T-helper 1 cell (primary cell): ENCODE results near the gene INCENP.
"Not testable (repeated sequence)": the region's sequence is repeated elsewhere in the genome, so short reads cannot be mapped to it uniquely, and the experiment has no call there.

Experiments used
- DNase-seq, 5 donors: peaks; one replicate each; pipeline ENCODE4 v3.0.0-alpha.2; 2012 to 2020
- total RNA-seq, 4 donors: gene quantifications; one replicate each; lab custom pipeline; 2026; lab: John Stamatoyannopoulos, UW

Gene INCENP
- total RNA-seq, result 16.7 to 24.6 (median 21.0) reads per million in 4 donors

- DNase-seq, result peak; percentile 92 to 98 (median 94)
These were observed at the start of gene INCENP for GRCh38 chr11:62123669-62124185. Gene INCENP (plus strand): TSS chr11:62124011. CDS start chr11:62128162, 4,151 bp downstream.

- no peak for DNase-seq
These were observed 48.4 kb upstream of the INCENP start for GRCh38 chr11:62075438-62075837.

DNA sequence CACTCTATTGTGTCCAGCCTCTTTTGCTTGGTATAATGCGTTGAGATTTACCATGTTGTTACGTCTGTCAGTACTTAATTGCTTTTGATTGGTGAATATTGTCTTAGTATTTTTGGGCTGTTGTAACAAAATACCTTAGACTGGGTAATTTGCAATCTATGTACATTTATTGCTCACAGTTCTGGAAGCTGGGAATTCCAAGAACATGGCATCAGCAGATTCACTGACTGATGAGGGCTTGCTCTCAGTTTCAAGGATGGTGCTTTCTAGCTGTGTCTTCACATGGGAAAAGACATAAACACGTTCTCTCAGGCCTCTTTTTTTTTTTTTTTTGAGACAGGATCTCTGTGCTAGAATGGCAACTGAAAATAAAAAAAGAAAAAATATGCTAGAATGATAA lies 46.7 kb upstream of the INCENP start:
- no peak for DNase-seq

DNA sequence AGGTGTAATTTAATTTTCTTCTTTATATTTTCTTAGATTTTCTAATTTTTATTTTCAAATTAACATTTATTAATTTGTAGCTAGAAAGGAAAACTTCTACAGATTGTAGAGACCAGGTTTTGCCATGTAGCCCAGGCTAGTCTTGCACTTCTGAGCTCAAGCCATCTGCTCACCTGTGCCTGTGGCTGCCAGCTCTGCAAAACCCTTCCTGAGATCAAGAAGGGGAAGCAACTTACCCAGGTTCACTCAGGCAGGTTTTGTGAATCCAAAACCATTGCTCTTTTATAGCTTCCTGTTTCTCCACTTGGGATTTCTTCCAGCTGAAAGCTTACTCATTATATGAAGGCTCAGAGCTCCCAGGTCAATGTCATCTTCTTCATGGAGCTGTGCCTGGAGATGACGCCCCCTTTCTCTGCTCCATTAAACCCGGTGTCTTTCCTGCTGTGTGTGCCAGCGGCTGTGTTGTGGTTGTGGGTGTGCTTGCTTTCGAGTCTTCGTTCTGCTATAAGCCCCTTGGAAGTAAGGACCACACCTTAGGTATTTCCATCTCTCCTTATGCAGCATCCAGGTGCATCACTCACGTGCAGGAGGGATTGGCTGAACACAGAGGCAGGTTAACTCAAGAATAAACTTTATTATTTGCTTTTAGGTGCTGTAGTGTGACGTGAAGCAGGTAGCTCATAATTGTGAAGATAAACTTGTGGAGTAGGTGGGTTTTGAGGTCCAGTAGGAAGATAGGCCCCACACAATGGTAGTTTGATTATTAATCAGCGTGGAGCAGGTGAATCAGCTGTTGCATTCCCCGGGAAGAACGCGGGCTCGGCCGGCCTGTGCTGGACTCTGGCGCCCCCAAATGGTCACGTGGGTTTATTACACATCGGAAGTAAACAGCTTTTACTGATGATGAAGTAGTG lies 42.2 kb upstream of the INCENP start:
- DNase-seq, result peak; percentile 51 to 74 (median 67)

GRCh38 chr11:62082292-62082657 lies 41.5 kb upstream of the INCENP start:
- no peak for DNase-seq

DNA sequence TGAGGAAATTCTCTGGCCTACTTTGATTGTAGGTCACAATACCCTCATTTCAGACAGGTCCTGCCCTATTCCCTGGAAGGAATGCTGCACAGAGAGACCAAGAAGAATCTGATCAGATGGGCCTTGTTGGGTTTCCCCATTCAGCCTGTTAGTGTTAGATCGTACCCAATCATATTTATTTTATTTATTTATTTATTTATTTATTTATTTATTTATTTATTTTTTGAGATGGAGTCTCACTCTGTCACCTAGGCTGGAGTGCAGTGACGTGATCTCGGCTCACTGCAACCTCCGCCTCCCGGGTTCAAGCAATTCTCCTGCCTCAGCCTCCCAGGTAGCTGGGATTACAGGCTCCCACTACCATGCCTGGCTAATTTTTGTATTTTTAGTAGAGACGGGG lies 39.0 kb upstream of the INCENP start:
- DNase-seq, result not testable (repeated sequence)

- no peak for DNase-seq
These were observed 36.1 kb upstream of the INCENP start for GRCh38 chr11:62087694-62088093.

DNA sequence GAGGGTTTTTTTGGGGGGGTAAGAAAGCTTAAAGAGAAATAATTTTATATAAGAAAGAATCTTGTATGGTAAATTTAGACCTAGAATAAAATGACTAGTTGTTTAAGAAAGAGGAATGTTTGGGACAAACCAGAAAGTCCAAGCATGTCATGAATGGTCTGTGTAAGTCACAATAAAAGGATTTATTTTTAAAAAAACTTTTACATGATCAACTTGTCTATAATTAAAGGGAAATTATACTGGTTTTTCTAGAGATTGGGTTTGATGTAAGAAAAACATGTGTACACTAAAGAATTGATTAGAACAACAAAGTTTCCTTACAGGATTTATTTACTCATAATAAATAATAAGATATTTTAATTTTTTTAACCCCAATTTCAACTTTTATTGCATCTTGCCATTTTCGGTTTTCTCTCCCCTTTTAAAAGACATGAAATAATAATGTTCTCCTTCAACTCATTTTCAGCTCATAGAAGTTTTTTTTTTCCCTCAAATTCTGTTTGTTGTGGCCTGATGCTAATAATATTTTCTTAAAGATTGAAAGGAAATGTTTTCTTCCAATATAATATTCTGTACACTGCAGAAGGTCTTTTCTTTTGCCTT lies 35.4 kb upstream of the INCENP start:
- DNase-seq, result no peak

DNA sequence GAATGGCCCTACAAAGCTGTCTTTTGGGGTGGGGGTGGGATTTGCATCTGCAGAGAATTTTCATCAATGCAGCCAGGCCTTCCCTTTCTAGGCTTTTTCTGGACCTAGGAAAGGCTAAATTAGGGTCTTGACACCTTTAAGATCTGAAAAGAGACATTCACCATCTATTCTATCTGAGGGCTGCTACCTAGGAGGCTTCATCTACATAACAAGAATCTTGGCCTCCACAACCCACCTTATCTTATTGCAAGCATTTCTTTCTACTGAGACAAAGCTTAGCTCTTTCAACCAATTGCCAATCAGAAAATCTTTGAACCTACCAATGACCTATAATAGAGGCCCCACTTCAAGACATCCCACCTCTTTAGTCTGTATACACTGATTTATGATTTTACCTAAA lies 20.7 kb upstream of the INCENP start:
- no peak for DNase-seq

DNA sequence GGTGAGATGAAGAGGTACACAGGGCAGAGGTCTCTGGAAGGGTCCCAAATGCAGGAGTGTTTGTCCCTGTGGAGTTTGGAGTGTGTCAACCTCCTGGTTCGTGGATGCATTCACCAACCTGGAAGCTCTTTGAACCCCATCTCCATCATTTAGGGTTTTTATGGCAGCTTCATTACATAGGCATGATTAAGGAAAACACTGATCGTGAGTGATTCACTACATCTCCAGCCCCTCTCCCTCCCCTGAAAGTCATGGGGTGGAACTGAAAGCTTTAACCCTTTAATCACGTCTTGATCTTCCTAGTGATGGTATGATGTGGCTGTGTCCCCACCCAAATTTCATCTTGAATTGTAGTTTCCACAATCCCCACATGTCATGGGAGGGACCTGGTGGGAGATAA lies 19.8 kb upstream of the INCENP start:
- no peak for DNase-seq

DNA sequence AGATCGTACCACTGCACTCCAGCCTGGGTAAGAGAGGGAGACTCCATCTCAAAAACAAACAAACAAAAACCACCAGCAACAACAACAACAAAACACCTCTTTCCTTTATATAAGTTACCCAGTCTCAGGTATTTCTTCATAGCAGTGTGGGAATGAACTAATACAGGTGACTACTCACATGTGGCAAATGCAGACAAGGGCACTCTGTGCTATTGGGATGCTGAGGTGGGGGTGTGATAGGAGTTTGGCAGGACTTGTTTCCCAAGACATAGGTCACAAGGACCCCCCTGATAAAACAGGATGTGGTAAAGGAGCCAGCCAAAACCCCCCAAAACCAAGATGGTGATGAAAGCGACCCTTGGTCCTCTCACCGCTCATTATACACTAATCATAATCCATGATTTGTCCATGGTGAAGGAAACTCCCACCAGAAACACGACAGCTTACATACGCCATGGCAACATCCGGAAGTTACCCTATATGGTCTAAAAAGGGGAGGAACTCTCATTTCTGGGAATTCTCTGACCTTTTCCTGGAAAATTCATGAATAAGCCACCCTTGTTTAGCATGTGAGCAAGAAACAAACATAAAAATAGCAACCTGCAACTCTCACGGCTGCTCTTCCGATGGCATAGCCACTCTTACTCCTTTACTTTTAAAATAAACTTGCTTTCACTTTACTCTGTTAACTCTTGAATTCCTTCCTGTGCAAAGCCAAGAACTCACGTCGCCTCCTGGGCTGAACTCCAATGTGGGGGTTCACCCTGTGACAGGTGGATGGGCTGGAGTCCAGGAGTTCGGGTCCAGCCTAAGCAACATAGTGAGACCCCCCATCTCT lies 18.8 kb upstream of the INCENP start:
- peak in 1 of 5 donors; percentile 77 for DNase-seq

GRCh38 chr11:62105667-62106191 lies 18.1 kb upstream of the INCENP start:
- DNase-seq, result no peak

- peak in 3 of 5 donors; percentile 13 to 62 (median 35) for DNase-seq
These were observed 15.6 kb upstream of the INCENP start for GRCh38 chr11:62108017-62108750.

DNA sequence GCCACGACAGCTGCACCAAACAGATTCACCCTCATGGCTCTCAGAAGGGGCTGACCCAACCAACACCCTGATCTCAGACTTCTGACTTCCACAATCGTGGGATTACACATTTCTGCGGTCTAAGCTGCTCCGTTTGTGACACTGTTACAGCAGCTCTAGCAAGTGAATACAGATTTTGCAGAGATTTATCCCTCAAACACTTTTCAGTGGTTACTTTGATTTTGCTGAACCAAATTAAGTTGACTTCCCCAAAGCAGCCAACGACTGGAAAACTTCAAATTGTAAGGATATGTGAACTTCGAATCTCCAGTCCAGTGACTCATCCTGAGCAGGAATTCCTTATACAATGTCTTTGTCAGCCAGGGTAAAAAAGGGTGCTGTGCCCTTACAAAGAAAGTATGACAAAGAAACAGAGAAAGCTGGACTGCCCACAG lies 14.8 kb upstream of the INCENP start:
- no peak for DNase-seq

DNA sequence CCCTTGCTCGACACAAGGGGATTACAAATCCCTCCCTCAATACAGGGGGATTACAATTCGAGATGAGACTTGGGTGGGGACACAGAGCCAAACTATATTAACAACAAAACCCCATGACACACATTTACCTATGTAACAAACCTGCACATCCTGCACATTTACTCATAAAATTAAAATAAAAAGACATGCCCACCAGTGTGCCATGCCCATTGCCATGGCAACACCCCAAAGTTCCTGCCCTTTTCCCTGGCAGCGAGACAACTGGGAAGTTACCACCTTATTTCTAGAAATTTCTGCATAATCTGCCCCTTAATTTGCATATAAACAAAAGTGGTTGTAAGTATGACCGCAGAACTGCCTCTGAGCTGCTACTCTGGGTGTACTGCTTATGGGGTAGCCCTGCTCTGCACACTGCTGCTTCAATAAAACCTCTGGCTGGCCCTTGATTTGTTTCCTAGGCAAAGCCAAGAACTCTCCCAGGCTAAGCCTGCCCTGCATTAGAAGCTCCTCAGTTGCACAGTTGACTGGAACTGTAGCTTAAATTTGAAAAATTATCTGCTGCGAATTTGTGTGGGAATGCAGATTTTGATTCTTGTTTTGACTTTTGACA lies 8.6 kb upstream of the INCENP start:
- no peak for DNase-seq

GRCh38 chr11:62116451-62116850 lies 7.4 kb upstream of the INCENP start:
- DNase-seq, result no peak

GRCh38 chr11:62119569-62119968 lies 4.2 kb upstream of the INCENP start:
- DNase-seq, result no peak

- DNase-seq, result no peak
These were observed 3.8 kb upstream of the INCENP start for GRCh38 chr11:62120001-62120400.

DNA sequence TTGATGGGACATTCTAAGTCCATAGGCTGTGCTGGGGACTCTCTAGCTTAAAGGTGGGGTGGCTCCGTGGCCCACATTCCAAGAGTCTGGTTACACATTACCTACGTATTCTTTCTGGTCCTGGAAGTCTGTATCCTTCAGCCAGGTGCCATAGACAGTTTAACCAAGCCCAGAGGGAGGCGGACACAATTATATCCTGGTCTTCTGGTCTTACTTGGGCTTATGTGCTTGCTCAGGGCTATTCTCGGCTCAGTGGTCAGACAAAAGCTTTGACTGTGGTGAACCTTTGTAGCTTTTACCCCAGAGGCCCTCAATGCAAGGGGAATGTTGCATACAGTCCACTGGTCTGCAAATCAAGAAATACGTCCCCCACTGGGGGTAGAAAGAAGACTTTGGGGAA lies 3.4 kb upstream of the INCENP start:
- no peak for DNase-seq

DNA sequence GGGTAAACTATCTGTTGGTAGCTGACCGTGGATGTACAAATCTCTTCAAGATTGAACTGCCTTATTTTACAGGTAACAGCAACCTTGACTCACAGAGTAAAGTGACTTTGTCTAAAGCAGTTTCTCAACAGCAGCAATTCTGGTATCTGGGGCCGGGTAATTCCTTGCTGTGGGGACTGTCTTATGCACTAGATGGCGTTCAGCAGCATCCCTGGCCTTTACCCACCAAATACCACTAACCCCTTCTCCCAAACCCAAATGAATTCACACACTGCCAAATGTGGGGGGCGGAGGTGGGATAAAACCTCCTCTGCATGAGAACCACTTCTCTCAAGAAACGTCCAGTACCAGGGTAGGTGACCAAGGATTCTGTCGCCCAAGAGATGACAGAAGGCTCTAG lies 1.7 kb upstream of the INCENP start:
- DNase-seq, result no peak
